ENCODE measurements around the gene SETD5.

GRCh38 chr3:9373465-9373864 lies 23.9 kb upstream of the SETD5 start:
- no peak for TF ChIP-seq CTCF (IDR thresholded peaks at IDR 0.05)
- TF ChIP-seq POLR2A (IDR thresholded peaks at IDR 0.05): no peak

Data from uterus (tissue), 2 donors.